Prostate gland (tissue), 2 donors: ENCODE results near the gene MTERF1.

Source experiments
- POLR2A ChIP-seq: fragments of 450-650 bp; IDR thresholded peaks from one replicate; pipeline ENCODE4 v1.6.1; 2016; ENCODE audit warnings: antibody characterized with exemption, mild to moderate bottlenecking
- TF ChIP-seq, protein P1 (sequence below), 4 experiments: fragments of 200-600 bp in 2 of 4; fragments of 450-650 bp in 2 of 4; sonication (generic) in 2 of 4; IDR thresholded peaks; 1 replicate in 3 of 4; 2 replicates in 1 of 4; pipeline ENCODE4 v1.5.1; 2016 to 2019; ENCODE audit warnings: antibody characterized with exemption in 4 of 4, mild to moderate bottlenecking in 2 of 4, moderate library complexity in 2 of 4

DNA sequence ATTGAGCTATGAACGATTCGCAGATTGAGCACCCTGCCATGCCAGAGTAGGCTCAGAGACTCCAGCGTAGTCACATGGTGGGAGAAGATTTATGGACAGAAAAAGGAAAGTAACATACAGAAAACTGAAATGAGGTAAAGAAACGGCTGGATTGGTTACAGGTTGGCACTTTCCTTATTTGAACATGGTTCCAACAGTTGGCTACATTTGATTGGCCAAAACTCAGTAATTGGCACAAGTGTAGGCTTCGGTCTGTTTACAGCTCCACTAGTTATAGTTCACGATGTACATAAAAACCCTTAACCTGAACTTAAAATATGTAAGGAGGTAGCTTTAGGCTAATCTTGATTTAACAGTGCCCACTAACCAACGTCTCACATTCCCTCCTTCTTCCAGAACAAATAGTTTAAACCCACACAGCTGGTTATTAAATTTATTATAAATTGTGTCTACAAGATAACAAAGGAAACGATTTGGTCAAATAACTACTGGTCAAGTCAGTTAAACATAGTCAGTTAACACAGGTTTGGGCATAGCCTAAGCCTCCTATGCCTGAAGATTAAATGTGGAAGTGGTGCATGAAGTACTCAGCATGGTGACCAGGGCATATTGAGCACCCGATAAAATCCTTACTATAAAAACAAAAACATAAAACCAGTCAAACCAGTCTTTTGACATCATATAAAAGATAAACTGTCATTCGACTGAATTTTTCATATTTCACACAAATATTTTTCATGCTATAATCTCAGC is 17.9 kb upstream of the MTERF1 start:
- no peak for TF ChIP-seq POLR2A
- TF ChIP-seq, protein P1, sequence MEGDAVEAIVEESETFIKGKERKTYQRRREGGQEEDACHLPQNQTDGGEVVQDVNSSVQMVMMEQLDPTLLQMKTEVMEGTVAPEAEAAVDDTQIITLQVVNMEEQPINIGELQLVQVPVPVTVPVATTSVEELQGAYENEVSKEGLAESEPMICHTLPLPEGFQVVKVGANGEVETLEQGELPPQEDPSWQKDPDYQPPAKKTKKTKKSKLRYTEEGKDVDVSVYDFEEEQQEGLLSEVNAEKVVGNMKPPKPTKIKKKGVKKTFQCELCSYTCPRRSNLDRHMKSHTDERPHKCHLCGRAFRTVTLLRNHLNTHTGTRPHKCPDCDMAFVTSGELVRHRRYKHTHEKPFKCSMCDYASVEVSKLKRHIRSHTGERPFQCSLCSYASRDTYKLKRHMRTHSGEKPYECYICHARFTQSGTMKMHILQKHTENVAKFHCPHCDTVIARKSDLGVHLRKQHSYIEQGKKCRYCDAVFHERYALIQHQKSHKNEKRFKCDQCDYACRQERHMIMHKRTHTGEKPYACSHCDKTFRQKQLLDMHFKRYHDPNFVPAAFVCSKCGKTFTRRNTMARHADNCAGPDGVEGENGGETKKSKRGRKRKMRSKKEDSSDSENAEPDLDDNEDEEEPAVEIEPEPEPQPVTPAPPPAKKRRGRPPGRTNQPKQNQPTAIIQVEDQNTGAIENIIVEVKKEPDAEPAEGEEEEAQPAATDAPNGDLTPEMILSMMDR (IDR thresholded peaks at IDR 0.05): no peak
